HG03439 (cell line): ENCODE data around the gene VCL.
"Not testable (repeated sequence)": the region's sequence is repeated elsewhere in the genome, so short reads cannot be mapped to it uniquely, and the experiment has no call there.

Source experiments
- ATAC-seq: cut with Tn5 transposase; IDR thresholded peaks from one replicate; pipeline ENCODE4 v1.9.1; 2021; ENCODE audit warnings: mild to moderate bottlenecking, moderate library complexity; ENCODE audit not compliant: unreplicated experiment

VCL gene

GRCh38 chr10:74146980-74147379 is 149.1 kb downstream of the VCL start:
- ATAC-seq = not testable (repeated sequence)

- ATAC-seq = peak; percentile 46
Measured at GRCh38 chr10:74150204-74150989, 152.5 kb downstream of the VCL start, which contains the start of gene AP3M1. Gene AP3M1 (minus strand): TSS chr10:74150828. CDS start chr10:74138379, 12,449 bp downstream.

GRCh38 chr10:74150990-74151878 is 153.3 kb downstream of the VCL start, which contains the start of gene ADK:
Gene ADK (plus strand): TSS chr10:74151221. CDS start chr10:74151279, 58 bp downstream.
- peak; percentile 84 for ATAC-seq

- ATAC-seq = no peak
Measured at GRCh38 chr10:74151879-74152722, 154.2 kb downstream of the VCL start.

- ATAC-seq = no peak
Measured at GRCh38 chr10:74153123-74153522, 155.2 kb downstream of the VCL start.

GRCh38 chr10:74153676-74154075 is 155.8 kb downstream of the VCL start:
- ATAC-seq = no peak

- no peak for ATAC-seq
Measured at GRCh38 chr10:74156919-74157289, 159.0 kb downstream of the VCL start.

GRCh38 chr10:74160013-74160412 is 162.1 kb downstream of the VCL start:
- no peak for ATAC-seq

- ATAC-seq = no peak
Measured at GRCh38 chr10:74163319-74164068, 165.6 kb downstream of the VCL start.

GRCh38 chr10:74164716-74165529 is 167.0 kb downstream of the VCL start:
- ATAC-seq = no peak

- ATAC-seq = no peak
Measured at GRCh38 chr10:74165530-74165901, 167.6 kb downstream of the VCL start.

- ATAC-seq = no peak
Measured at GRCh38 chr10:74167443-74167842, 169.5 kb downstream of the VCL start.
